AG04450 (cell line): Measurements from ENCODE around the gene HMCES. TPM values are rescaled to one million over a fixed set of nuclear protein-coding genes. Genes with fewer than 3 reads are reported as not detected.
"Not testable (repeated sequence)": the region's sequence is repeated elsewhere in the genome, so short reads cannot be mapped to it uniquely, and the experiment has no call there.

Source experiments
- CTCF ChIA-PET: fragments of 300-600, 350-600 bp; formaldehyde crosslinking; extraction: SDS; loops from one replicate; lab custom pipeline; 2022; ENCODE audit warnings: antibody characterized with exemption, inconsistent platforms; lab: Charles Lee
- POLR2A ChIA-PET: fragments of 350-600 bp; formaldehyde crosslinking; extraction: SDS; loops from one replicate; lab custom pipeline; 2021; ENCODE audit warnings: antibody characterized with exemption, inconsistent platforms; lab: Yijun Ruan, JAX
- DNase-seq: peaks from one replicate; pipeline ENCODE4 v3.0.0-alpha.2; 2011; ENCODE audit warnings: low read depth, low spot score
- H3K27ac ChIP-seq: one replicate; pipeline ENCODE4 v1.5.1; 2012; ENCODE audit warnings: low read depth, low read length, control low read depth
- H3K27me3 ChIP-seq: one replicate; pipeline ENCODE4 v1.6.0; 2012; ENCODE audit warnings: low read length; ENCODE audit not compliant: control insufficient read depth, insufficient read depth
- H3K4me3 ChIP-seq: 2 replicates; pipeline ENCODE4 v1.5.1; 2011; ENCODE audit warnings: mild to moderate bottlenecking, low read depth, low read length, control low read depth
- H3K9me3 ChIP-seq: 2 replicates; pipeline ENCODE4 v1.5.1; 2012; ENCODE audit warnings: low read length; ENCODE audit not compliant: control insufficient read depth, insufficient read depth
- polyA plus RNA-seq: library from polyadenylated mRNA; depleted of rRNA; stranded (reverse); fragments of >200 nt; gene quantifications from 2 replicates; pipeline ENCODE4 v1.2.3, GENCODE V29; 2011
- TF ChIP-seq, protein P1 (sequence below): IDR thresholded peaks from 2 replicates; pipeline ENCODE4 v1.5.1; 2011; ENCODE audit warnings: low read depth, low read length, control low read depth, inconsistent platforms

Gene HMCES
- polyA plus RNA-seq, 1 experiment, result 19.9 TPM

DNA sequence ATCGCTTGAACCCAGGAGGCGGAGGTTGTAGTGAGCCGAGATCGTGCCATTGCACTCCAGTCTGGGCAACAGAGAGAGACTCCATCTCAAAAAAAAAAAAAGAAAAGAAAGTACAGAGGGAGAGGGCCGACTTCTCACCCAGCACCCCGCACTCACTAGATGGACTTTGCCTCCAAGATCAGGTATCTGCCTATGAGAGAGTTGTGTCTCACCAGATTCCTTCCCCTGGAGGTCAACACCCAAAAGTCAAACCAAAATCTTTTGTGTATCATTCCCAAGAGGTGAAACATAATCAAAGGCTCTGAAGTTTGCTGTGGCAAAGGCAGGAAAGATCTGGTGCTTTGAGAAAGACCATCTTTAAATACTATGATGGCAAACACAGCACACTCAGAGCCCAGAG, 51.2 kb downstream of the HMCES start:
- CTCF ChIA-PET, result interaction anchor here (2.0 kb wide), 1 partner anchor 14 kb away, joined by 4 read pairs; a partner anchor contains a TSS
- no peak for DNase-seq
- POLR2A ChIA-PET, result interaction anchor here (3.7 kb wide), 1 partner anchor 14 kb away, joined by 19 read pairs; a partner anchor contains a TSS

DNA sequence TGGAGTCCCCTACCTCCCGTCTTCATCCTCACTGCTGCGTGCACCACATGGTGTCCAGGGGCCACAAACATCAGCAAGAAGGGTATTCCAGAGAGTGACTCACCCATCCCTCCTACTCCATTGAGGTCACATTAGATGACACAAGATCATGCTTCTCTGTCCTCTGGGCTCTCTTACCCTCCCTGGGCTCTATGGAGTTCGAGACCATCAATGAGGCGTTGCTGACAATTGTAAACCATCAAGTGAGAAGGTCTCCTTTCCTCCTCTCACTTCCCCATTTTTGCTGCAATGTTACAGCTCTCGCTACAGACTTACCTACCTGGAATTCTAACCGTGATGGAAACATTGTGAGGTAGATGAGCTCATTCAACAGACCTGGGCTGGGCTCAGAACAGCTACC, 51.7 kb downstream of the HMCES start:
- ChIA-PET CTCF (no interaction called here), POLR2A (interaction anchor here (3.7 kb wide), 1 partner anchor 14 kb away, joined by 19 read pairs; a partner anchor contains a TSS)
- Histone ChIP-seq H3K4me3 (no peak overlapping the region), H3K9me3 (no peaks in the 10 kb centered on the region), H3K27ac (no peak overlapping the region), H3K27me3 (peaks cover 3% of the 10 kb centered on the region)
- TF ChIP-seq, protein P1, sequence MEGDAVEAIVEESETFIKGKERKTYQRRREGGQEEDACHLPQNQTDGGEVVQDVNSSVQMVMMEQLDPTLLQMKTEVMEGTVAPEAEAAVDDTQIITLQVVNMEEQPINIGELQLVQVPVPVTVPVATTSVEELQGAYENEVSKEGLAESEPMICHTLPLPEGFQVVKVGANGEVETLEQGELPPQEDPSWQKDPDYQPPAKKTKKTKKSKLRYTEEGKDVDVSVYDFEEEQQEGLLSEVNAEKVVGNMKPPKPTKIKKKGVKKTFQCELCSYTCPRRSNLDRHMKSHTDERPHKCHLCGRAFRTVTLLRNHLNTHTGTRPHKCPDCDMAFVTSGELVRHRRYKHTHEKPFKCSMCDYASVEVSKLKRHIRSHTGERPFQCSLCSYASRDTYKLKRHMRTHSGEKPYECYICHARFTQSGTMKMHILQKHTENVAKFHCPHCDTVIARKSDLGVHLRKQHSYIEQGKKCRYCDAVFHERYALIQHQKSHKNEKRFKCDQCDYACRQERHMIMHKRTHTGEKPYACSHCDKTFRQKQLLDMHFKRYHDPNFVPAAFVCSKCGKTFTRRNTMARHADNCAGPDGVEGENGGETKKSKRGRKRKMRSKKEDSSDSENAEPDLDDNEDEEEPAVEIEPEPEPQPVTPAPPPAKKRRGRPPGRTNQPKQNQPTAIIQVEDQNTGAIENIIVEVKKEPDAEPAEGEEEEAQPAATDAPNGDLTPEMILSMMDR, result no peak
- DNase-seq, result no peak

More for the DNA sequence above, 51.2 kb downstream of the HMCES start:
- Histone ChIP-seq H3K27me3 (peaks cover 3% of the 10 kb centered on the region), H3K27ac (no peak overlapping the region), H3K4me3 (no peak overlapping the region), H3K9me3 (no peaks in the 10 kb centered on the region)
- TF ChIP-seq, protein P1, result no peak

DNA sequence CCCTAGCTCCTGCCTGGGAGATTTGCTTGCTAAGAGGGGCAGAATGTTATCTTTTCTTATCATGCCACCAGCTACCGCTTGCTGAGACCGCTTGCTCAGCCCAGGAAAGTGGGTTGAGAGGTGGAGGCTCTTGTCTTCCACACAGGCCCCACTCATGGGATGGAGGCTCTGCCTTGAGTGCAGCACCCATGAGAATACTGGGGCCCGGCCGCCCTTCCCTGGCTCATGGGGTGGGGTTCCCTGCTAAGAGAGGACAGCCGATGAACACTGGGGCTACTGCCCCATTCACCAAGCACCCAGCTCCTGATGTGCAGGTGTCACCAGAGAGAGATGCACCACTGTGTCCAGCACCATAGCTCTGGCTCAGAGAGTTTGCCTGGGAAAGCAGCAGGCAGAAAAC, 55.2 kb downstream of the HMCES start:
- no peak for DNase-seq
- H3K4me3 ChIP-seq, result no peak overlapping the region
- H3K27me3 ChIP-seq, result peaks cover 9% of the 10 kb centered on the region
- CTCF ChIA-PET, result interaction anchor here (1.1 kb wide), 1 partner anchor 49 kb away, joined by 3 read pairs; no protein-coding TSS in a partner anchor
- TF ChIP-seq, protein P1, result no peak
- no peaks in the 10 kb centered on the region for H3K9me3 ChIP-seq
- H3K27ac ChIP-seq, result no peak overlapping the region
- POLR2A ChIA-PET, result interaction anchor here (1.0 kb wide), 1 partner anchor 18 kb away, joined by 4 read pairs; a partner anchor contains a TSS

DNA sequence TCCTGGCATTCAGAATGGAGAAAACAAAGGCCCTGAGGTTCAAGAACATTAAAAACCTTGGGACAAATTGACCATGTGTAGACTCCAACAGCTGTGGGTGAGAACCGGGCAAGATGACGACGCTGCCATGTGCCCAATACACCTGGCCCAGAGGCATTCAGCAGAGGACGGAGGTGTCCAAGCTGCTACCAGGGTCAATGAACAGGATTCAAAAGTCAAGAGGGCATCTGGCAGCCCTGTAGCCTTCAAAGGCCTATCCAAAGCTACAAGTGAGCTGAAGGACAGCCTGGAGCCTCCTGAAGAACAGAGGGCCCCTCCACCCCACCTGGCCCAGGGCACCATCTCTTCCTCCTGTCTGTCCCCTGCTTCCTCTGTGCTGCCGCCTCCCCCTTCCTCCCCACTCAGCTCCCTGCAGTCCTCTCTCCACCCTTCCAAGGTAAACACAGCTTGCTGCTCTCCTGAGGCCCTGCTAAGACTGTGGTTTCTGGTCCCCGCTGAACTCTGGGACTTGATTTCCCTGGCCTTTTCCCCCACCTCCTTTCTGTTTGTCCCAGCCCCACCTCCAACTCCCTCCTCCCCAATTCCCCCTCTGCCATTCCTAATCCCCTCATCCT, 57.5 kb downstream of the HMCES start:
- H3K27me3 ChIP-seq, result peaks cover 9% of the 10 kb centered on the region
- H3K4me3 ChIP-seq, result no peak overlapping the region
- peaks cover 8% of the 10 kb centered on the region; the same call in 1 of the 2 replicates for H3K9me3 ChIP-seq
- H3K27ac ChIP-seq, result no peak overlapping the region
- TF ChIP-seq, protein P1, result no peak
- DNase-seq, result no peak
- POLR2A ChIA-PET, result no interaction called here
- CTCF ChIA-PET, result no interaction called here

DNA sequence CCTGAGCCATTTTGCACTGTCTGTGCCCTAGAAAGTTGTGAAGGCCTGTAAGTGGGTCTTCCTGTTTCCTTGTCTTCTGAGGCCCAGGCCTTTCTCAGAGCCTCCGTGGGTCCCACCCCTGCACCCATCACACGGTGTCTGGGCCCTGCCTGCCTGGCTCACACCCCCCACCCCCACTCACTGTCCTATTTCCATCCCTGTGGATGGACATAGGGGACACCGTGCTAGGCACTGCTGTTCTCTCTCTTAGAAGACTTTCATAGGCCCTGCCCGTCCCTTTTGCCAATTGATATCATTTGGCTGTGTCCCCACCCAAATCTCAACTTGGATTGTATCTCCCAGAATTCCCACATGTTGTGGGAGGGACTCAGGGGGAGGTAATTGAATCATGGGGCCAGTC, 59.0 kb downstream of the HMCES start:
- CTCF ChIA-PET, H3K9me3 ChIP-seq, H3K27ac ChIP-seq, H3K4me3 ChIP-seq, POLR2A ChIA-PET, DNase-seq, H3K27me3 ChIP-seq: not testable (repeated sequence)

DNA sequence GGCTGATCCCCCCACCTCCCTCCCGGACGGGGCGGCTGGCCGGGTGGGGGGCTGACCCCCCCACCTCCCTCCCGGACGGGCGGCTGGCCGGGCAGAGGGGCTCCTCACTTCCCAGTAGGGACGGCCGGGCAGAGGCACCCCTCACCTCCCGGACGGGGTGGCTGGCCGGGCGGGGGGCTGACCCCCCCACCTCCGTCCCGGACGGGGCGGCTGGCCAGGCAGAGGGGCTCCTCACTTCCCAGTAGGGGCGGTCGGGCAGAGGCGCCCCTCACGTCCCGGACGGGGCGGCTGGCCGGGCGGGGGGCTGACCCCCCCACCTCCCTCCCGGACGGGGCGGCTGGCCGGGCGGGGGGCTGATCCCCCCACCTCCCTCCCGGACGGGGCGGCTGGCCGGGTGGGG, 60.5 kb downstream of the HMCES start:
- H3K9me3 ChIP-seq, H3K4me3 ChIP-seq, DNase-seq, POLR2A ChIA-PET, H3K27ac ChIP-seq, CTCF ChIA-PET: not testable (repeated sequence)
- peaks cover 13% of the 10 kb centered on the region for H3K27me3 ChIP-seq

DNA sequence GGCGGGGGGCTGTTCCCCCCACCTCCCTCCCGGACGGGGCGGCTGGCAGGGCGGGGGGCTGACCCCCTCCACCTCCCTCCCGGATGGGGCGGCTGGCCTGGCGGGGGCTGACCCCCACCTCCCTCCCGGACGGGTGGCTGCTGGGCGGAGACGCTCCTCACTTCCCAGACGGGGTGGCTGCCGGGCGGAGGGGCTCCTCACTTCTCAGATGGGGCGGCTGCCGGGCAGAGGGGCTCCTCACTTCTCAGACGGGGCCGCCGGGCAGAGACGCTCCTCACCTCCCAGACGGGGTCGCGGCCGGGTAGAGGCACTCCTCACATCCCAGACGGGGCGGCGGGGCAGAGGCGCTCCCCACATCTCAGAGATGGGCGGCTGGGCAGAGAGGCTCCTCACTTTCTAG, 61.2 kb downstream of the HMCES start:
- H3K4me3 ChIP-seq, DNase-seq, CTCF ChIA-PET, POLR2A ChIA-PET, H3K27ac ChIP-seq, H3K9me3 ChIP-seq: not testable (repeated sequence)
- peaks cover 19% of the 10 kb centered on the region for H3K27me3 ChIP-seq
